GM12892 (cell line): ENCODE results near the gene SHROOM3.

ENCODE experiments used
- DNase-seq: peaks from one replicate; pipeline ENCODE4 v3.0.0; 2011; ENCODE audit not compliant: insufficient read length
- FAIRE-seq: peaks from 2 replicates; lab custom pipeline; 2011; peaks lifted over from hg19 to GRCh38; lab: Jason Lieb, UNC
- POLR2A ChIP-seq: IDR thresholded peaks from 2 replicates; pipeline ENCODE4 v1.6.1; 2011; ENCODE audit warnings: low read depth, low read length, control low read depth
- POLR2AphosphoS5 ChIP-seq: IDR thresholded peaks from 2 replicates; pipeline ENCODE4 v1.6.1; 2011; ENCODE audit warnings: low read depth, low read length, control low read depth
- TAF1 ChIP-seq: IDR thresholded peaks from 2 replicates; pipeline ENCODE4 v1.6.1; 2011; ENCODE audit warnings: low read depth, mild to moderate bottlenecking, control low read depth, low read length, borderline replicate concordance

Gene SHROOM3

GRCh38 chr4:76729460-76729859, 294.4 kb downstream of the SHROOM3 start:
- TF ChIP-seq POLR2A, result no peak
- TF ChIP-seq POLR2AphosphoS5, result no peak
- TF ChIP-seq TAF1, result no peak
- DNase-seq, result no peak
- FAIRE-seq, result no peak

- DNase-seq, result no peak
- no peak for FAIRE-seq
- no peak for TF ChIP-seq POLR2A
- TF ChIP-seq POLR2AphosphoS5, result no peak
- no peak for TF ChIP-seq TAF1
Measured at GRCh38 chr4:76729980-76730379, 295.0 kb downstream of the SHROOM3 start.

GRCh38 chr4:76732246-76732645, 297.2 kb downstream of the SHROOM3 start:
- FAIRE-seq, result no peak
- TF ChIP-seq TAF1 (no peak), POLR2AphosphoS5 (no peak), POLR2A (no peak)

GRCh38 chr4:76733068-76733771, 298.2 kb downstream of the SHROOM3 start:
- no peak for FAIRE-seq
- no peak for TF ChIP-seq POLR2A
- TF ChIP-seq TAF1, result no peak
- no peak for TF ChIP-seq POLR2AphosphoS5
- no peak for DNase-seq

More at GRCh38 chr4:76732246-76732645, 297.2 kb downstream of the SHROOM3 start:
- DNase-seq, result no peak

GRCh38 chr4:76736414-76736813, 301.4 kb downstream of the SHROOM3 start:
- DNase-seq (no peak), FAIRE-seq (no peak)
- TF ChIP-seq POLR2A, result no peak
- no peak for TF ChIP-seq TAF1
- TF ChIP-seq POLR2AphosphoS5, result no peak

- FAIRE-seq (no peak), DNase-seq (no peak)
- TF ChIP-seq POLR2AphosphoS5, result no peak
- TF ChIP-seq TAF1, result no peak
- no peak for TF ChIP-seq POLR2A
Measured at GRCh38 chr4:76737180-76737579, 302.2 kb downstream of the SHROOM3 start.

- FAIRE-seq, result no peak
- TF ChIP-seq TAF1, result no peak
- TF ChIP-seq POLR2AphosphoS5, result no peak
- TF ChIP-seq POLR2A, result no peak
- DNase-seq, result no peak
Measured at GRCh38 chr4:76737771-76738085, 302.7 kb downstream of the SHROOM3 start.

- DNase-seq (no peak), FAIRE-seq (no peak)
- no peak for TF ChIP-seq POLR2A
Measured at GRCh38 chr4:76738086-76738931, 303.3 kb downstream of the SHROOM3 start.

GRCh38 chr4:76740192-76740591, 305.2 kb downstream of the SHROOM3 start:
- no peak for FAIRE-seq
- no peak for DNase-seq
- no peak for TF ChIP-seq POLR2AphosphoS5
- no peak for TF ChIP-seq POLR2A
- no peak for TF ChIP-seq TAF1

- FAIRE-seq (no peak), DNase-seq (no peak)
- TF ChIP-seq POLR2AphosphoS5 (no peak), TAF1 (no peak), POLR2A (no peak)
Measured at GRCh38 chr4:76740866-76741662, 306.0 kb downstream of the SHROOM3 start.

GRCh38 chr4:76741663-76742020, 306.6 kb downstream of the SHROOM3 start:
- no peak for DNase-seq
- TF ChIP-seq TAF1 (no peak), POLR2AphosphoS5 (no peak), POLR2A (no peak)
- no peak for FAIRE-seq

GRCh38 chr4:76744241-76744921, 309.4 kb downstream of the SHROOM3 start:
- TF ChIP-seq TAF1 (no peak), POLR2A (no peak), POLR2AphosphoS5 (no peak)
- no peak for DNase-seq
- FAIRE-seq, result no peak
